ENCODE results near the gene TBC1D9.

DNA sequence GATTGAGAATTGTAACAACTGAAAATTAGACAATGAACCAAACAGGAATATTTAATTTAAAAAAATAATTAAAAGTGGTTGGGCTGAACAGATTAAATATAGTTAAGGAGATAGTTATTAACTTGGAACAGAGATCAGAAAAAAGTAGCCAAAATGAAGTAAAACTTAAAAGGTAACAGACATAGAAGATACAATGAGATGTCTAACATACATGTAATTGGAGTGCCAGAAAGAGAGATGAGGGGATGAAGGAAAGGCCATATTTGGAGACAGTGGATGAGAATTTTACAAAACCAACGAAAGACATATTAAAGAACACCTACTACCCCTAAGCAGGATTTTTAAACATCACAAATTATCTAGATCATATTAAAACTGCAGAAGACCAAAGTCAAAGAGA, 8.0 kb downstream of the TBC1D9 start:
- TF ChIP-seq, protein P1, sequence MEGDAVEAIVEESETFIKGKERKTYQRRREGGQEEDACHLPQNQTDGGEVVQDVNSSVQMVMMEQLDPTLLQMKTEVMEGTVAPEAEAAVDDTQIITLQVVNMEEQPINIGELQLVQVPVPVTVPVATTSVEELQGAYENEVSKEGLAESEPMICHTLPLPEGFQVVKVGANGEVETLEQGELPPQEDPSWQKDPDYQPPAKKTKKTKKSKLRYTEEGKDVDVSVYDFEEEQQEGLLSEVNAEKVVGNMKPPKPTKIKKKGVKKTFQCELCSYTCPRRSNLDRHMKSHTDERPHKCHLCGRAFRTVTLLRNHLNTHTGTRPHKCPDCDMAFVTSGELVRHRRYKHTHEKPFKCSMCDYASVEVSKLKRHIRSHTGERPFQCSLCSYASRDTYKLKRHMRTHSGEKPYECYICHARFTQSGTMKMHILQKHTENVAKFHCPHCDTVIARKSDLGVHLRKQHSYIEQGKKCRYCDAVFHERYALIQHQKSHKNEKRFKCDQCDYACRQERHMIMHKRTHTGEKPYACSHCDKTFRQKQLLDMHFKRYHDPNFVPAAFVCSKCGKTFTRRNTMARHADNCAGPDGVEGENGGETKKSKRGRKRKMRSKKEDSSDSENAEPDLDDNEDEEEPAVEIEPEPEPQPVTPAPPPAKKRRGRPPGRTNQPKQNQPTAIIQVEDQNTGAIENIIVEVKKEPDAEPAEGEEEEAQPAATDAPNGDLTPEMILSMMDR (IDR thresholded peaks at IDR 0.05): no peak
- TF ChIP-seq POLR2A (IDR thresholded peaks at IDR 0.05): no peak
- TF ChIP-seq POLR2AphosphoS5 (IDR thresholded peaks at IDR 0.05; ENCODE audit: insufficient read depth in 1 of 2, low read depth in 1 of 2): no peak
